SK-MEL-5 (cell line): ENCODE measurements around the gene PLEKHA7. TPM values are rescaled to one million over a fixed set of nuclear protein-coding genes. Genes with fewer than 3 reads are reported as not detected.
"Not testable (repeated sequence)": the region's sequence is repeated elsewhere in the genome, so short reads cannot be mapped to it uniquely, and the experiment has no call there.

Experiments
- DNase-seq: peaks from one replicate; pipeline ENCODE4 v3.0.0-alpha.2; 2016; ENCODE audit warnings: low read depth, low spot score
- in situ Hi-C: cut with HindIII; loops from 2 replicates; pipeline ENCODE4 v1.10.0; 2016; ENCODE audit warnings: low sequenced_read_pairs, high pct_unique_total_duplicates, low pct_unique_long_range_greater_than_20kb
- total RNA-seq: library from RNA; depleted of rRNA; stranded (reverse); fragments of >200 nt; shearing (Covaris generic); gene quantifications from 2 replicates; pipeline ENCODE4 v1.2.3, GENCODE V29; 2014

Gene PLEKHA7
- total RNA-seq, 1 experiment from 2014 or later: 1.7 TPM

GRCh38 chr11:16881766-16882165 is 132.4 kb downstream of the PLEKHA7 start:
- in situ Hi-C loops: no loop called here
- DNase-seq: peak; percentile 43

DNA sequence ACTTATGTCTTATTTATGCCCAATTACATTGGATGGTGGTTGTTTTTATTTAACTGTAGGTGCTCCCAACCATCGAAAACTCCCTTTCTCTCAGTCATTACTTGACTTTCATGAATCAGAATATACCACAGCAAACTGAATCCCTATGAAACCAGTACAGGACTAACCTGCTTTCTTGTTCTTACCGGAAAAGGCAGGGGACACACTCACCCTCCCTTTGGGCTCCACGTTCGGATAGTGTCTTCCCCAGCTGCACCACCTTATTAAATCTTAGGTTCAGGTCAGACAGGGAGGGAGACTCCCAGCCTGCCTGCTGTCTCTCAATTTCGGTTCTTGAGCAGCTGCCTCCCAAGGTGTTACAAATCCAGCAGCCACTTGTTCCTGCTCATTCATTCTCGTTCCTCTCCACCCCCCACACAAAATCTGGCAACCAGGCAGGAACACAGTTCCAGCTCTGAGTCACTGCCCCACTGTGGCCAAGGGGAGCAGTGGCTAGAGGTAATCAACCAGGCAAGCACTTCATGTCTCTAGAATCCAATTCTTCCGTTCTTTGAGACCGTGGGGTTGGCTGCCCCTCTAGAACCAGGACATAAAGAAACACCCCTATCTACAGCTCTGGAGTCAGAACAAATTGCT is 133.0 kb downstream of the PLEKHA7 start:
- DNase-seq: peak; percentile 72
- in situ Hi-C loops: no loop called here

- DNase-seq: no peak
- in situ Hi-C loops: no loop called here
These were observed 133.9 kb downstream of the PLEKHA7 start for GRCh38 chr11:16880184-16880801.

DNA sequence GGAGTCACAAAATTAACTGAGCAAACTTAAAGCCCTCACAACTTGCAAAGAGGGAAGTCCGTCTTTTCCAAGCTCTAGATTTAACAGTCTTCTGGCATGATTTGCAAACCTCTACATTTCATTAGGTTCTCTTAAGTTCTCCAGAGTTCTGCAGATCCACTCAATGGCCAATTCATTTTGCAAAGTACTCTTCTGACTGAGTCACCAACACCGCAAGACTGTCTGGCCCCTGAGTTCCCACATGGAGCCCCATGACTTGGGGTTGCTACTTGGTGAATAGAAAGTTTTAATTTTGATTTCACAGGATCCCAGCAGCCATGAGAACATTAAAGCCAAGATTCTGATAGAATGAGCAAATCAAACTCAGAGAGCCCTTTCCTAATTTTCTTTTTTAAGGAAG is 134.5 kb downstream of the PLEKHA7 start:
- in situ Hi-C loops: no loop called here
- DNase-seq: no peak

DNA sequence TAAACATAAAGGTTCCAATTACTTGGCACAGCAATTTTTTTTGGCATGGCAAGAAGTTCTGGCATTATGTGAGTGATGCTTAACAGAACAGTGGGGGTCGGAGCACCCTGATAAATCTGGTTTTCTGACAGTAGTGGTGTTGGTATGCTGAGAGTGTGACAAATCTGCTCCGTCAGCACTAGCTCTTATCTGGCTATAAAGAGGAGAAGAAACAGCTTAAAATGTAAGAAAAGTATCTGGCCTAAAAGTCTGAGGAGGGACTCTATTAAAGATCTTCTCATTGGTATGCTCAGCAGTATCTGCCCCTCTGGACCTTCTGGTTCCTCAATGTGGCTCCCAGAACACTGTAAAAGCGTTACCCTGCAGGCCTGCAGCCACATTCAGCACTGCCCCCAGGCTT is 137.4 kb downstream of the PLEKHA7 start:
- no peak for DNase-seq
- in situ Hi-C loops: no loop called here

GRCh38 chr11:16876053-16876752 is 138.0 kb downstream of the PLEKHA7 start:
- in situ Hi-C loops: no loop called here

DNA sequence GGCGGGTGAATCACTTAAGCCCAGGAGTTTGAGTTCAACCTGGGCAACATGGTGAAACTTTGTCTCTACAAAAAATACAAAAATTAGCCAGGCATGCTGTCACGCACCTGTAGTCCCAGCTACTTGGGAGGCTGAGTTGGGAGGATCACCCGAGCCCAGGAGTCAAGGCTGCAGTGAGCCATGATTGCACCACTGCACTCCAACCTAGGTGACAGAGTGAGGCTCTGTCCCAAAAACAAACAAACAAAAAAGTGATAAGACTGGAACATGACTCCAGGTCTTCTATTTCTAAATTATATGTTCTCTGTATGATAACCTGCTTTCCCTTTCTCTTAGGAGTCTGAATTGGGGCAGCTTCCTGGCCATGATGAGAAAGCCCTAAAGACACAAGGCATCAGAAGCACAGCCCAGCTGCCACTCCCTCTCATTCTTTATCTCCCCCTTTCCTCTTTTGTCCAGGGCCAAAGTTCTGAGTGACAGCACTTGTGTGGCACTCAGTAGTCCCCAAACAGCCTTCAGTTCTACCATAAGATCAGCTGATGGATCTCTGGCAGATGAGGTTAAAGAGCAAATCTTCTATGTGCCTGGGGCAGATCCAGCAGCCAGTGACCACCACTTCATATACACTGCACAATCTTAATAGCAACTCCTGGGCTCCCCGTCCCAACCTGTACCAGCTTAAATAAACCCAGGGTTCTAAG is 139.8 kb downstream of the PLEKHA7 start:
- DNase-seq: no peak
- in situ Hi-C loops: no loop called here

More at GRCh38 chr11:16876053-16876752, 138.0 kb downstream of the PLEKHA7 start:
- DNase-seq: no peak

GRCh38 chr11:16873289-16873688 is 140.9 kb downstream of the PLEKHA7 start:
- DNase-seq: no peak
- in situ Hi-C loops: no loop called here

GRCh38 chr11:16871368-16871767 is 142.8 kb downstream of the PLEKHA7 start:
- in situ Hi-C loops: no loop called here

GRCh38 chr11:16867097-16867496 is 147.1 kb downstream of the PLEKHA7 start:
- no peak for DNase-seq
- in situ Hi-C loops: no loop called here

More at GRCh38 chr11:16871368-16871767, 142.8 kb downstream of the PLEKHA7 start:
- no peak for DNase-seq

- in situ Hi-C loops: not testable (repeated sequence)
- DNase-seq: peak; percentile 51
These were observed 149.8 kb downstream of the PLEKHA7 start for GRCh38 chr11:16864428-16864827.

DNA sequence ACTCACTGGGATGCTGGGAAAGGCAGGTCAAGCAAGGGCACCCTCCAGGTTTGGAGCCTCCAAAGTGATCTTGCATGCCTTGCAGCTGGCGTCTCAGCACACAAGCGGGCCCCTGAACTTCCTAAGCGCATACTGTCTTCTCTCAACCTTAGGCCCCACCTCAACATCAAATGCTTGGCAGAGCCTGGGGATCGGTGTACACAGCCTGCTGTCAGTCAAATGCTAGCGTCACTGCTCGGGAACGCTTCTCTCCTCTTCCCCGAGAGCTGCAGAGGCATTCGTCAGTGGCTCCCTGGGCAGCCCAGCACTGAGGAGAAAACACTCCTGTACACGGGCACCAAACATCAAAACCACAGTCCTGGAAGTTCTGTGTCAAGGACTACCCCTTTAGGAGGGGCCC is 150.8 kb downstream of the PLEKHA7 start:
- in situ Hi-C loops: no loop called here
- DNase-seq: no peak

DNA sequence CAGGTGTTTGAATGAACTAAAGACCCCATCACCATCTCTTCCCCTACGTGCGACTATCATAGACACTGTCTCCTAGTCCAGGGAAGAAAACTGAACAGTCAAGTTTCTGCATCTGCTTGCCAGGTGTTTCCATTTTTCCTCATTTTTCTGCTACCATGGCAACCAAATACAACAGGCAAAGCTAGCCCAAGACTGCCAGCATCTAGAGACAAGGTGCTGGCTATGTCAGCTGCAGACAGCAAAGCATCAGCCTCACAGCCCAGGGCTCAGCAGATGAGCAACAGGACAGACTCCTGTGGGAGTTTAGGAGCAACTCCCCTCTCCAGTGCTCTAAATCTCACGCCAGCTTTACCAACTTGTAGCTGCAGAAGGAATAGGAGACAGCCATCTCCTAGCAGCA is 151.5 kb downstream of the PLEKHA7 start:
- in situ Hi-C loops: no loop called here
- DNase-seq: no peak

- in situ Hi-C loops: no loop called here
- DNase-seq: peak; percentile 71
These were observed 152.4 kb downstream of the PLEKHA7 start for GRCh38 chr11:16861862-16862261.

GRCh38 chr11:16860617-16861016 is 153.6 kb downstream of the PLEKHA7 start:
- in situ Hi-C loops: no loop called here
- DNase-seq: no peak

GRCh38 chr11:16859651-16860050 is 154.6 kb downstream of the PLEKHA7 start:
- DNase-seq: no peak
- in situ Hi-C loops: no loop called here

GRCh38 chr11:16857186-16857585 is 157.0 kb downstream of the PLEKHA7 start:
- DNase-seq: no peak
- in situ Hi-C loops: no loop called here

- in situ Hi-C loops: no loop called here
- DNase-seq: no peak
These were observed 158.2 kb downstream of the PLEKHA7 start for GRCh38 chr11:16856022-16856471.
